ENCODE data around the gene EHBP1.

EHBP1 gene

DNA sequence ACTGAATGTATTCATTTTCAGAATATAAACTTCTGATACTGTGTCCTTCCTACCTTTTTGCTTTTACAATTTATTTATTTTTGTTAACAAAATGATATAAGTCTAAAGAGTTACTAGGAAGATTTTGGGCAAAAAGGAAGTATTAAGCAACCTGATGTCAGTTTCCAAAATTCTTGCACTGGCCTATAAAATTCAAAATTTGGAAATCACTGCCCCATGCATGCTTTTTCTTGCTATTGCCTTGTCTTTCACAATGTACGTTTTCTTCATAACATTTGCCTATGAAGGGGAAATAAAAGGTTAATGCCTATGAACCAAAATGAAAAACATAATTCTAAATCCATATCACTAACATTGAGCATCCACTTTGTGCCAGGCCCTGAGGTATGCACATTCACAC, 40.1 kb upstream of the EHBP1 start:
- no peak overlapping the region for H3K27ac ChIP-seq (ENCODE audit: low read depth, low read length)
- no peak overlapping the region for H3K4me3 ChIP-seq (ENCODE audit: low read depth, low read length)
- no peak overlapping the region for H3K9ac ChIP-seq (ENCODE audit: low read depth, low read length)
- no peaks in the 10 kb centered on the region for H3K27me3 ChIP-seq (ENCODE audit: control insufficient read depth, insufficient read depth, low read length)
- H3K9me3 ChIP-seq (ENCODE audit: control insufficient read depth, insufficient read depth, low read length), result no peaks in the 10 kb centered on the region
- no peaks in the 10 kb centered on the region for H3K36me3 ChIP-seq (ENCODE audit: control insufficient read depth, insufficient read depth, low read length)
- H3K4me1 ChIP-seq (ENCODE audit: control insufficient read depth, insufficient read depth, low read length), result peaks cover 11% of the 10 kb centered on the region

DNA sequence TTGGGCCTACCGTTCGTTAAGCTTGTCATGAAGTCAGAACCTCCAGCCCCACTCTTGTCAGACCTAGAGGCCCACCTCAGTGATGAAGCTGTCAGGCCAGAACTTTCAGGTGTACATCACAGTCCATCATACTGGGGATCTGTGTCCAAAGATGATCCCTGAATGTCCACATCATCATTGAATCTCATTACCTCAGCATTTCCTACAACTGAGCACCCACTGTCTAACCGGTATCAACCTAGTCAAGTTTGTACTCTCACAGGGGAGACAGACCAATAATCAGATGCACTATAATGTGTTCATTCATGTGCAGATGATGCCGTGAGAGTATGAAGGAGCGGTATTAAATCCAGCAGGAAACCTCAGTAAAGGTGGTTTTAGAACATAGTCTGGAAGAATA, 36.3 kb upstream of the EHBP1 start:
- Histone ChIP-seq H3K4me1 (ENCODE audit: control insufficient read depth, insufficient read depth, low read length) (peaks cover 10% of the 10 kb centered on the region), H3K4me3 (ENCODE audit: low read depth, low read length) (no peak overlapping the region), H3K36me3 (ENCODE audit: control insufficient read depth, insufficient read depth, low read length) (no peaks in the 10 kb centered on the region), H3K9ac (ENCODE audit: low read depth, low read length) (no peak overlapping the region), H3K27me3 (ENCODE audit: control insufficient read depth, insufficient read depth, low read length) (no peaks in the 10 kb centered on the region), H3K9me3 (ENCODE audit: control insufficient read depth, insufficient read depth, low read length) (no peaks in the 10 kb centered on the region), H3K27ac (ENCODE audit: low read depth, low read length) (no peak overlapping the region)

DNA sequence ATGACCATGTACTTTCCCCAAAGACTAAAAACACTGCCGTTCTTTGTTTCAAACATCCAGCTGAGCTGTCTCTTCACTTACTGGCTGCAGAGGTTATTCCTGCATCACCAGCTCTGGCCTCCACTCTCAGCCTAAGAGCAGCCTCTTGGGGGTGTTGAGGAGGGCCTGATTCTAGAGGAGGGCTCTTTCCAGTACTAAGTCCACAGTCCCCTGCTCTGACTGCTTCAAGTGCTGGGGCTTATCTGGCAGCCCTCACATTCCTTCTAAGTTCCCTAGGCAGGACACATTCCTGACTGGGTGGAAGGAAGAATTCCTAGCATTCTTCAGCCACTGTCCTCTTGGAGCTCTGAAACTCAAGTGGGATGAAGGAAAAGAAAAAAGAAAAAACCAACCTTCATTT, 32.9 kb upstream of the EHBP1 start:
- Histone ChIP-seq H3K36me3 (ENCODE audit: control insufficient read depth, insufficient read depth, low read length) (no peaks in the 10 kb centered on the region), H3K27ac (ENCODE audit: low read depth, low read length) (peak overlapping the region; percentile 59), H3K4me1 (ENCODE audit: control insufficient read depth, insufficient read depth, low read length) (peaks cover 10% of the 10 kb centered on the region), H3K9me3 (ENCODE audit: control insufficient read depth, insufficient read depth, low read length) (no peaks in the 10 kb centered on the region), H3K27me3 (ENCODE audit: control insufficient read depth, insufficient read depth, low read length) (no peaks in the 10 kb centered on the region), H3K9ac (ENCODE audit: low read depth, low read length) (no peak overlapping the region), H3K4me3 (ENCODE audit: low read depth, low read length) (no peak overlapping the region)

DNA sequence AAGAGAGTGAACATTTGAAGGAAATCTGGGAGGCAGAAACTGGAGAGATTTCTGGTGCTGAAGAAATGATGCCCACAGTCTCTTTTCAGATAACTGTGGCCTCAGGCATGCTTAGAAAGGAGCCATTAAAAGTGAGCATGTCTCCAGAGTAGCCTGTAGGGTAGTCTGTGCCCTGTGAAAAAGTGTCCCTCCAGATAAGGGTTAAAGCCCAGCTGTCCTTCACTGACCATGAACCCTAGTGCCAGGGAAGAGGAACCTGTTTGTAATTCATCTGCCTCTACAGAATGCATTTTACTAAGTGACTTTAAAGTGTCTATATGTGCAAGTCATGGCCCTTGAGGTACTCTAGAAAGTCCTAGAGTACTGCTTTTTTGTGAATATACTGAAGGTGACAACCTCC, 30.5 kb upstream of the EHBP1 start:
- H3K4me3 ChIP-seq (ENCODE audit: low read depth, low read length), result no peak overlapping the region
- H3K4me1 ChIP-seq (ENCODE audit: control insufficient read depth, insufficient read depth, low read length), result peaks cover 13% of the 10 kb centered on the region
- H3K9ac ChIP-seq (ENCODE audit: low read depth, low read length), result no peak overlapping the region
- no peaks in the 10 kb centered on the region for H3K36me3 ChIP-seq (ENCODE audit: control insufficient read depth, insufficient read depth, low read length)
- no peak overlapping the region for H3K27ac ChIP-seq (ENCODE audit: low read depth, low read length)
- H3K27me3 ChIP-seq (ENCODE audit: control insufficient read depth, insufficient read depth, low read length), result no peaks in the 10 kb centered on the region
- no peaks in the 10 kb centered on the region for H3K9me3 ChIP-seq (ENCODE audit: control insufficient read depth, insufficient read depth, low read length)

DNA sequence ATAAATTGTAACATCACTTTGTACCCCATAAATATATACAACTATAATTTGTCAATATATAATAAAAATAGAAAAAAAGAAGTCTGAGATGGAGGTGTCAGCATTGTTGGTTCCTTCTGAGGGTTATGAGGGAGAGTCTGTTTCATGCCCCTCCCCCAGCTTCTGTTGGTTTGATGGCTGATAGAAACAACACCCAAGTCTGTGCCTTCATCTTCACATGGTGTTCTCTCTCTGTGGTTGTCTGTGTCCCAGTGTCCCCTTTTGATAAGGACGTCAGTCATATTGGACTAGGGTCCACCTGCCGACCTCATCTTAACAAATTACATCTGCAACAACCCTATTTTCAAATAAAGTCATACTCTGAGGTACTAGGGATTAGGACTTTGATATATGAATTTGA, 20.3 kb upstream of the EHBP1 start:
- Histone ChIP-seq H3K27ac (ENCODE audit: low read depth, low read length) (no peak overlapping the region), H3K9me3 (ENCODE audit: control insufficient read depth, insufficient read depth, low read length) (no peaks in the 10 kb centered on the region), H3K27me3 (ENCODE audit: control insufficient read depth, insufficient read depth, low read length) (no peaks in the 10 kb centered on the region), H3K4me1 (ENCODE audit: control insufficient read depth, insufficient read depth, low read length) (peaks cover 1% of the 10 kb centered on the region; the same call in 1 of the 2 replicates), H3K4me3 (ENCODE audit: low read depth, low read length) (no peak overlapping the region), H3K36me3 (ENCODE audit: control insufficient read depth, insufficient read depth, low read length) (no peaks in the 10 kb centered on the region), H3K9ac (ENCODE audit: low read depth, low read length) (no peak overlapping the region)

DNA sequence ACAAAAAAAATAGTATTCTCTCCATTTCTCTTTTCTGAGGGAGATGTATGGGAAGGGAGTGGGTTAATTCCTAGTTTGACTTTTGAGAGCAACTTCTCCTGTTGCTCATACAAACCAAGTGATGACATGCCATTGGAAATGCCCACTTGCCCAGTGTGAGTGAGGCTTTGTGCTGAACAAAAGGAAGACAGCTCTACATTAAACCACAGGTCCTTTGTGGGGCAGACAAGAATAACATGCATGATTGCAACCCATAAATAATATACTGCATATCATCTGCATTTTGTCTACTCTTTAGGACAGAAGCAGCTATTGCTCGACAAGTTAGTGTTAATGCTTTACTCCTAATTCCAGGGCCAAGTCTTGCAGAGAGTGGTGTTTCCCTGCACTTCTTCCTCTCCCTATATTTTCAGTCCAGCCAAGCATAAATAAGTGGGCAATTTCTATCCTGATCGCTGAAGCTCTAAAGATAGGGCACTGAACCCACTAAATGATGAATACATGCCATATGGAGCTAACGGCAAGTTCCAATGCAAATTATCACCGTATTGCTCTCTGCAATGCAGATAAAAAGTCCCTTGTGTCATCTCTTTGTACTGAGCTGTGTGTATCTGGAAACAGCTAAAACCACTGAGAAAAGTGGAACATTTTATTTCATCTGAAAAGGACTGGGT, 19.4 kb upstream of the EHBP1 start:
- H3K27me3 ChIP-seq (ENCODE audit: control insufficient read depth, insufficient read depth, low read length), result no peaks in the 10 kb centered on the region
- no peak overlapping the region for H3K27ac ChIP-seq (ENCODE audit: low read depth, low read length)
- H3K9ac ChIP-seq (ENCODE audit: low read depth, low read length), result no peak overlapping the region
- no peak overlapping the region for H3K4me3 ChIP-seq (ENCODE audit: low read depth, low read length)
- no peaks in the 10 kb centered on the region for H3K4me1 ChIP-seq (ENCODE audit: control insufficient read depth, insufficient read depth, low read length)
- no peaks in the 10 kb centered on the region for H3K9me3 ChIP-seq (ENCODE audit: control insufficient read depth, insufficient read depth, low read length)
- no peaks in the 10 kb centered on the region for H3K36me3 ChIP-seq (ENCODE audit: control insufficient read depth, insufficient read depth, low read length)

DNA sequence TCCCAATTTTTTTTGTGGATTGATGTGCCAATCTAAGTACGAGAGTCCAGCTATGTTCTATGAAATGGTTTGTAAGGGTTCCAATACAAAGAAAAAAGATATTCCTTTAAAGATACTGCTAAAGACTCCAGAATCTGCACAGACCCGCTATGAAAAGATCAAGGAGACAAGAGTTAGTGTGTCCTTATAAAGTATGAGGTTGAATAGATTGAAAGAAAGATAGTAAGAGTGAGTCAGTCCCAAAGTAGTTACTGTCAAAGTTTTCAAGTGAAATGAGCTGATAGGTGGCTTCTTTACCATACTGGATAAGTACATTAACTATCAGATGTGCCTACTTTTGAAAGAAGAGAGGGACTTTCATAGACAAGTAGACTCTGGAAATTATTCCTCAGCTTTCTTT, 17.9 kb upstream of the EHBP1 start:
- Histone ChIP-seq H3K9me3 (ENCODE audit: control insufficient read depth, insufficient read depth, low read length) (no peaks in the 10 kb centered on the region), H3K27ac (ENCODE audit: low read depth, low read length) (no peak overlapping the region), H3K4me1 (ENCODE audit: control insufficient read depth, insufficient read depth, low read length) (no peaks in the 10 kb centered on the region), H3K36me3 (ENCODE audit: control insufficient read depth, insufficient read depth, low read length) (no peaks in the 10 kb centered on the region), H3K27me3 (ENCODE audit: control insufficient read depth, insufficient read depth, low read length) (no peaks in the 10 kb centered on the region), H3K9ac (ENCODE audit: low read depth, low read length) (no peak overlapping the region), H3K4me3 (ENCODE audit: low read depth, low read length) (no peak overlapping the region)

DNA sequence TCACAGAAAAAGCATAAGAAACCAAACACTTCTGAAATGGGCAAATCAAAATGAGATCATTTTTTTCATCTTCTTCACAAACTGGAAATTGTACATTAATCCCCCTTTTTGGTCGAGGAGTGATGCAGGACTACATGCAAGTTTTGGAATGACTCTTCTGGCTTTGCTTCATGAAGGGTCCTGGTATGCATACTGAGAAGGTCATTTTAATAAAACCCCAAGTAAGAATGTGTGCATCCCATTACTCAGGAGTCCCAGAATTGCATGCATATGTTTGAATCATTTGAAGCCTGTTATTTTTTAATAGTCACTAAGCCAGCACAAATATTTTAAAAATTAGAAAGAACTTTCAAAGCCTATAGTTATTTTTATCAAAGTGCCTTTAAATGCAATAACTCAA, 16.7 kb upstream of the EHBP1 start:
- no peak overlapping the region for H3K27ac ChIP-seq (ENCODE audit: low read depth, low read length)
- no peak overlapping the region for H3K4me3 ChIP-seq (ENCODE audit: low read depth, low read length)
- no peaks in the 10 kb centered on the region for H3K27me3 ChIP-seq (ENCODE audit: control insufficient read depth, insufficient read depth, low read length)
- no peaks in the 10 kb centered on the region for H3K4me1 ChIP-seq (ENCODE audit: control insufficient read depth, insufficient read depth, low read length)
- H3K36me3 ChIP-seq (ENCODE audit: control insufficient read depth, insufficient read depth, low read length), result no peaks in the 10 kb centered on the region
- H3K9ac ChIP-seq (ENCODE audit: low read depth, low read length), result no peak overlapping the region
- no peaks in the 10 kb centered on the region for H3K9me3 ChIP-seq (ENCODE audit: control insufficient read depth, insufficient read depth, low read length)

DNA sequence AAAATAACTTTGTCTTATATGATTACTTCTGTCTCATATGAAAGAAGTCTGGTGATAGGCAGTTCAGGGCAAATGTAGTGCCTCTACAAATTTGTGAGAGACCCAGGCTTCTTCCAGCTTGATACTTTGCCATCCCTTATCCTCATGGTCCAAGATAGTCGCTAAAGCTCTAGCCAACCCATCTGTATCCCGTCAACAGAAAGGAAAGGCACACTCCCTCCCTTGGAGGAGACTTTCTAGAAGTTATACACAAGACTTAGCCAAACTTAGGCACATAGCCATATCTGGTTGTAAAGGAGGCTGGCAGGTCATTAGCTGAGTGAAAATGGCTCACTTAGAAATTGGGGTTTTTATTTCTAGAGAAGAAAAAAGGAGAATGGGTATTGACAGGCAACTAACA, 14.3 kb upstream of the EHBP1 start:
- Histone ChIP-seq H3K9ac (ENCODE audit: low read depth, low read length) (no peak overlapping the region), H3K27me3 (ENCODE audit: control insufficient read depth, insufficient read depth, low read length) (no peaks in the 10 kb centered on the region), H3K9me3 (ENCODE audit: control insufficient read depth, insufficient read depth, low read length) (no peaks in the 10 kb centered on the region), H3K36me3 (ENCODE audit: control insufficient read depth, insufficient read depth, low read length) (no peaks in the 10 kb centered on the region), H3K27ac (ENCODE audit: low read depth, low read length) (no peak overlapping the region), H3K4me1 (ENCODE audit: control insufficient read depth, insufficient read depth, low read length) (no peaks in the 10 kb centered on the region), H3K4me3 (ENCODE audit: low read depth, low read length) (no peak overlapping the region)

DNA sequence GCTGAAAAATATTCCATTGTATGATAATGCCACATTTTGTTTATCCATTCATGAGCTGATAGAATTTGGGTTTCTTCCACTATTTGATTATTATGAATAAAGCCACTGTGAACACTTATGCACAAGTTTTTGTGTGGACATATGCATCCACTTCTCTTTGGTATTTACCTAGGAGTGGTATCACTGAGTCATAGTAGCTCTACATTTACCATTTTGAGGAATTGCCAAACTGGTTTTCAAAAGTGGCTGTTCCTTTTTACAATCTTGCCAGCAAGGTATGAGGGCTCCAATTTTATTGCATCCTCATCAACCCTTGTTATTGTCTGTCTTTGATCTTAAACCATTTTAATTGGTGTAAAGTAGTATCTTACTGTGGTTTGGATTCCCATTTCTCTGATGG, 13.3 kb upstream of the EHBP1 start:
- Histone ChIP-seq H3K27ac (ENCODE audit: low read depth, low read length) (no peak overlapping the region), H3K36me3 (ENCODE audit: control insufficient read depth, insufficient read depth, low read length) (no peaks in the 10 kb centered on the region), H3K4me1 (ENCODE audit: control insufficient read depth, insufficient read depth, low read length) (no peaks in the 10 kb centered on the region), H3K9ac (ENCODE audit: low read depth, low read length) (no peak overlapping the region), H3K27me3 (ENCODE audit: control insufficient read depth, insufficient read depth, low read length) (no peaks in the 10 kb centered on the region), H3K9me3 (ENCODE audit: control insufficient read depth, insufficient read depth, low read length) (no peaks in the 10 kb centered on the region), H3K4me3 (ENCODE audit: low read depth, low read length) (no peak overlapping the region)

DNA sequence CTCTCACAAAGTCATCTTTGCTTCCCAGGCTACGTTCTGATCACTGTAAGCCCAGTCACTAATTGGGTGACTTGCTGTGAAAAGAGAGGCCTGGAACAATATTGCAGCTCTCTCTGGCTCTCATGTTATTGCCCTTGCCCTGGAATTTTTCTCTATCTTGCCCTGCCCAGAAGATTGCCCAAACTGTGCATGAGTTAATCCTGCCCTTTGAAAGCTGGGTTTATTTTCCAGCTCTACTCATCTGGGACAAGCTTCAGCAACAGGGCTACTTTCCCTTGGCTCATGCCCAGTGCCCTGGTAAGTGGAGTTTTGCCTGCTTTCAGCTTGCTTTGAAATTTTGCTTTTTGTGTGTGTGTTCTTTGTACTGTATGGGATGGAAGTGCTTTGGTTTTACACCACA, 6.9 kb upstream of the EHBP1 start:
- Histone ChIP-seq H3K9me3 (ENCODE audit: control insufficient read depth, insufficient read depth, low read length) (no peaks in the 10 kb centered on the region), H3K9ac (ENCODE audit: low read depth, low read length) (no peak overlapping the region), H3K4me1 (ENCODE audit: control insufficient read depth, insufficient read depth, low read length) (no peaks in the 10 kb centered on the region), H3K27ac (ENCODE audit: low read depth, low read length) (no peak overlapping the region), H3K27me3 (ENCODE audit: control insufficient read depth, insufficient read depth, low read length) (no peaks in the 10 kb centered on the region), H3K36me3 (ENCODE audit: control insufficient read depth, insufficient read depth, low read length) (no peaks in the 10 kb centered on the region), H3K4me3 (ENCODE audit: low read depth, low read length) (no peak overlapping the region)

DNA sequence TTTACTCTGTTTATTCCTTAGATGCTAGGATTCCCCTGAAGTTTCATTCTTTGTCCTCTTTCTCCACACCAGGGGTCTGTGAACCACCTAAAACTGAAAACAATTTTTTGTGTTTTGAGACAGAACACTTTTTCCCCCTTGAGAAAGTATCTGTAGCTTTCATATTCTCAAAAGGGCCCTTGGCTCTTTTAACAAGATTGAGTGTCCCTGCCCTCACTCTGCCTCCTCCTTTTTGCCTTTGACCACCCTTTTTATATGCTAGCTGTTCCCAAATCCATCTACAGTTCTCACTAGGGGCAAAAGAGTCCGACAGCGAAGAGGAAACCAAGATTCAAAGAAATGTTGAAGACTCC, 883 bp upstream of the EHBP1 start:
- Histone ChIP-seq H3K4me1 (ENCODE audit: control insufficient read depth, insufficient read depth, low read length) (peaks cover 29% of the 10 kb centered on the region), H3K4me3 (ENCODE audit: low read depth, low read length) (peak overlapping the region; percentile 73), H3K27ac (ENCODE audit: low read depth, low read length) (peak overlapping the region; percentile 76), H3K27me3 (ENCODE audit: control insufficient read depth, insufficient read depth, low read length) (no peaks in the 10 kb centered on the region), H3K36me3 (ENCODE audit: control insufficient read depth, insufficient read depth, low read length) (peaks cover 13% of the 10 kb centered on the region), H3K9ac (ENCODE audit: low read depth, low read length) (0 out of 2 replicates have a peak overlapping the region, but pooled peaks have one; percentile 39), H3K9me3 (ENCODE audit: control insufficient read depth, insufficient read depth, low read length) (no peaks in the 10 kb centered on the region)
